ENCODE results near the gene RAB3IL1.

GRCh38 chr11:61885784-61886580, 31.4 kb downstream of the RAB3IL1 start:
- TF ChIP-seq CTCF (IDR thresholded peaks at IDR 0.05) (no peak), POLR2A (IDR thresholded peaks at IDR 0.05; ENCODE audit: low read depth) (no peak)
